ENCODE results near the gene CDC27.
"Not testable (repeated sequence)": the region's sequence is repeated elsewhere in the genome, so short reads cannot be mapped to it uniquely, and the experiment has no call there.

CDC27 gene

GRCh38 chr17:47190243-47190642 lies 1.1 kb upstream of the CDC27 start:
- DNase-seq: no peak

GRCh38 chr17:47189732-47190237 lies 690 bp upstream of the CDC27 start:
- DNase-seq: no peak

GRCh38 chr17:47188271-47188875 lies 722 bp downstream of the CDC27 start:
- no peak for DNase-seq

- no peak for DNase-seq
Measured at GRCh38 chr17:47184681-47185080, 4.4 kb downstream of the CDC27 start.

GRCh38 chr17:47180988-47181387 lies 8.1 kb downstream of the CDC27 start:
- DNase-seq: not testable (repeated sequence)

- no peak for DNase-seq
Measured at GRCh38 chr17:47180337-47180736, 8.8 kb downstream of the CDC27 start.

GRCh38 chr17:47179141-47179540 lies 10.0 kb downstream of the CDC27 start:
- DNase-seq: no peak

- DNase-seq: no peak
Measured at GRCh38 chr17:47177261-47177660, 11.8 kb downstream of the CDC27 start.

GRCh38 chr17:47176389-47176826 lies 12.7 kb downstream of the CDC27 start:
- DNase-seq: no peak

GRCh38 chr17:47174823-47175222 lies 14.3 kb downstream of the CDC27 start:
- DNase-seq: not testable (repeated sequence)

GRCh38 chr17:47172696-47173565 lies 16.2 kb downstream of the CDC27 start:
- DNase-seq: no peak

- no peak for DNase-seq
Measured at GRCh38 chr17:47170710-47171109, 18.4 kb downstream of the CDC27 start.

- not testable (repeated sequence) for DNase-seq
Measured at GRCh38 chr17:47168896-47169295, 20.2 kb downstream of the CDC27 start.

- not testable (repeated sequence) for DNase-seq
Measured at GRCh38 chr17:47166854-47167253, 22.2 kb downstream of the CDC27 start.

GRCh38 chr17:47165137-47165536 lies 24.0 kb downstream of the CDC27 start:
- DNase-seq: no peak

- no peak for DNase-seq
Measured at GRCh38 chr17:47164263-47164662, 24.8 kb downstream of the CDC27 start.

GRCh38 chr17:47162013-47162622 lies 27.0 kb downstream of the CDC27 start:
- DNase-seq: no peak

GRCh38 chr17:47159315-47159714 lies 29.8 kb downstream of the CDC27 start:
- no peak for DNase-seq

- no peak for DNase-seq
Measured at GRCh38 chr17:47145351-47145750, 43.7 kb downstream of the CDC27 start.

GRCh38 chr17:47135235-47135634 lies 53.9 kb downstream of the CDC27 start:
- DNase-seq: no peak

- DNase-seq: not testable (repeated sequence)
Measured at GRCh38 chr17:47134354-47134753, 54.7 kb downstream of the CDC27 start.

GRCh38 chr17:47131761-47132160 lies 57.3 kb downstream of the CDC27 start:
- no peak for DNase-seq

- DNase-seq: not testable (repeated sequence)
Measured at GRCh38 chr17:47126835-47127234, 62.3 kb downstream of the CDC27 start.

- not testable (repeated sequence) for DNase-seq
Measured at GRCh38 chr17:47123262-47123661, 65.8 kb downstream of the CDC27 start.

All from NCI-H1417 treated with DMSO at 0.1 percent for 48 hours (cell line).